NOMO-1 treated with dmso at 0.1 percent for 144 hours (cell line): ENCODE data around the gene NTF3.

Experiments used
- DNase-seq: peaks from one replicate; lab custom pipeline; 2025; ENCODE audit not compliant: unreplicated experiment; lab: John Stamatoyannopoulos, UW

NTF3 gene

DNA sequence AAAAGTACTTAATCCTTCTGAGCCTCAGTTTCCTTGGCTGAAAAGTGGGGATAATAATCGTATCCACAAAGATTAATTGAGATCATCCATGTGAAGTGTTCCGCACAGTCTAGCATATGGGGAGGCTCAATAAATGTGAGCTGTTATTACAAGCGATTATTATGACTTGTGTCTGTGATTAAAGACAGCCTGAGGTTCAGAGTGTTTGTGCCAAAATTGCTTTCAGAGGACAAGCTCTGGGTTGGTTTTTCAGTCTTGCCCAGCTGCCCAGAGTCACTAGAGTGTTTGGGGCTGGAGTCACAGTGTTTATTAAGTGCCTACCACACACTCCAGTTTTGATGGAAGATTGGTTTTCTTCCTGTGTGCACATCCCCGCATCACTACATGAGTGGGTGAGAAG is 53.5 kb downstream of the NTF3 start:
- no peak for DNase-seq

- no peak for DNase-seq
Observed at GRCh38 chr12:5487076-5487475, 55.2 kb downstream of the NTF3 start.

DNA sequence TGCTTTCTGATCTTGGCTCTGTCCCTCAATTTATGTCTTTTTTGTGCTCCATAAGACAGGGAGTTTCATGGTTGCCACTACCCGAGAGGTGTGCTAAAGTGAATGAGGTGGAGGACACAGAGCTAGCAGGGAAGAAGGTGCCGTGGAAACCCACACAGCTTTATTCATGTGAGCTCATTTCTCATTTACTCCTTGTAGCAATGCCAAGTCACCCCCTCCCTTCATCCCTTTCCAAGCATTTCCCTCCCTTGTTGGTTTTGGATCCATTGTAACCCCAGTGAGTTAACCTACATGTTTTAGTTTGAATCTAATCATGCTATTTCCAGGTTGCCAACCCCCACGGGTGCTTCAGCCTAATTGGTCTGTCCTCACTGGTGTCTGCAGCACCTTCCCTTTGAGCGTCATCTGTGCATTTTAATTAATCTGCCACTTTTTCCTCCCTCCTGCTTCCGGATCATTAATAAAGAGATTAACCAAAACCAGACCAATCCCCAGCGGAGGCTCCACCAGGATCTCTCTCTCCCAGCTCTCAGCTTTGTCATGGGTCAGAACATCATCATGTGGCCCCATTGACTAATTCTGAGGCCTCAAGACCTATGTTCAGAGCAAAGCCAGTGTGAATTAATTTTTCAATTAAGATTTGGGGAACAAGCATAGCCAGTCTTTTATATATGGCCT is 56.2 kb downstream of the NTF3 start:
- DNase-seq: no peak

DNA sequence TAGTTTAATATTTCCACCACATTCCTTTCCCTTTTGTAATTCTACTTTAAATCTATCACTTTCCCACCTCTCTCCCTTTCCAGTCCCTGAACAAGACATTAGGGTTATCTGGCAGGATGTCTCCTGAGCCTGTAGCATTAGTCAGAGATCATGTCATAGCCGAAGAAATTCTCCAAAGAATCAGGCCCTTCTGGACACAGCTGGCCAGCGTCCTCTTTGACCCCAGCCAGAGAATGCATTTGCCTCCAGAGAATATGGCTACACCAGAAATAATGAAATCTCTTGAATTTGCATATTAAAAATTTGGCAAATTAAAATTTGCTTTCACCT is 56.7 kb downstream of the NTF3 start:
- DNase-seq: no peak

DNA sequence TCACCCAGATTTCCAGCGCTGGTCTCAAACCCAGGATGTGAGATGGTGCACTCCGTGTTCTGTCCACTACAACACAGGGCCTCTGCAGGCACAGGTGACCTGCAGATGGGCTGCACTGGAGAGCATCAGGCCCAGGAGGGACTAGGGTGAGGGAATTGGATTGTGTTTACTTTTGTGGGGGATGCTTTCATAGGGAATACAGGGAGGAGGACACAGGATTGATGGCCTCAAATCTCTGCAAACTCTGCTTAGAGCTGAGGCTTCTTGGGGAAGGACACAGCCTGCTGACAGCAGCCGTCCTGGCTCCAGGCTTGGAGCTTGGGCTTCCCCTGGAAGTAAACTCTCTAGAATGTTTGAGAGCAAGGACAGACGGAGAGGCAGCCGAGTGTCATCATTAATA is 57.1 kb downstream of the NTF3 start:
- DNase-seq: no peak

GRCh38 chr12:5489760-5490406 is 58.0 kb downstream of the NTF3 start:
- DNase-seq: no peak

- no peak for DNase-seq
Observed at GRCh38 chr12:5492562-5492961, 60.7 kb downstream of the NTF3 start.

DNA sequence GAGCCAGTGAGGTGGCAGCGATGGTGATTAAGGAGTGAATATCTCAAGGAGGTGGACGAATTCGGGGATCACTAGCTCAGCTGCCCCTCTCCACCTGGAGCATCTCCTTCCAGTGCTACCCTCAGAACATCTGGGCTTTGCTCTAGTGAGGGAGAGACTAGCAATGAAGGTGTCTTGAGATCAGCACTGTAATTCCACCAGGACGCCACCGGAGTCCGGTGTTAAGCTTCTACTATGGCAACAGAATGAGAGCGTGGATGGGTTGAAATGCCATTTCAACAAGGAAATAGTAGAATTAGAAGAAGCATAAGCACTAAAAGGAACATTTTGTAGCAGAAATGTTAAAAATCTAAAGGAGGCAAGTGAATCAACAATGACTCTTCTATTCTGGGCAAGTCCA is 61.1 kb downstream of the NTF3 start:
- DNase-seq: no peak

GRCh38 chr12:5494343-5494742 is 62.4 kb downstream of the NTF3 start:
- DNase-seq: no peak

DNA sequence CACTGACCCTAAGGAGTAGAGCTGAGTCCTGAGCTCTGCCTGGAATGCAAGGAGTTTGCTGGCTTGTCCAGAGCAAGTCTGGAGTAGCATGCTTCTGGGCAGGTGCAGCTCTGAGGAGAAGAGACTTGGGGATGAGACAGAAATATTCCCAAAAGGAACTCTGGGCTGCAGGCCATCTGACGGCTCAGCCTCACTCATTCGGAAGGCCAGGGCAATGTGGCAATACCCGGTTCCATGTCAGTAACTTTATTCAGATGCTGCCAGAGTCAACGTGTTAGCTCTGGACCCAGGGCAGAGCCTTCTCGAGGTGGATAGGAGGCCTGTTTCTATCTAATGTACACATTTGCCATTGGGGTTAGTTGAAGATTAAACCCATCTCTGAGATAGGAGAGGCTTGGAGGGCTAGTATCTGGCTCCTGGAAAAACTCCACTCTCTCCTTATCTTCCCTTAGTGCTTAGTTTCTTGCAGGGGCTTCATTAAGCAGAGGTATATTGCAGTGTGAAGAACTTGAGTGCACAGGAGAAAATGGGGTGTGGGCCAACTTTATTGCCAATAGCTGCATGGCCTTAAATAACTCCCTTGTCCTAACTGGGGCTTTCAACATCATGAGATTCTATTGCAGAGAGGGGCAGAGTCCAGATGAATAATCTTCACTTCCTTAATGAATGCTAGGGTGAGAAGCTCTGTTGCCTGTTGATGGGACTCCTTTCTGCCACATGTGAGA is 65.6 kb downstream of the NTF3 start:
- DNase-seq: no peak

DNA sequence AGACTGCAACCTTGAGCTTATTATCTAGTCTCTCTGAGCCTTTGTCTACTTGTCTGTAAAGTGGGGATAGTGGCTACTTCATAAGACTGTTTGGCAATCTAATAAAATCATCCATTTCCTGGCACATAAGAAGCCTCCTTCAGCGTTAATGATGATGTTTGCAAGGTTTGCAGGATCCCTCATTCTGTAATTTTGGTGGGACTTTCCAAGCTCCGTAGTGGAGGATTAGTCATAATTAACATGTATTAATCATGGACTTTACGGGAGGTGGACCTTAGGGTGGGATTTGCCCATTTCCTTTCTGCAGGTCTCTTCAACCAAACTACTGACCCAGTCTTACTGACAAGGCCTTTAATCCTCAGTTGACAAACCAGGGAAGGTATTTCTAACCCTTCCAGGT is 66.2 kb downstream of the NTF3 start:
- DNase-seq: no peak

DNA sequence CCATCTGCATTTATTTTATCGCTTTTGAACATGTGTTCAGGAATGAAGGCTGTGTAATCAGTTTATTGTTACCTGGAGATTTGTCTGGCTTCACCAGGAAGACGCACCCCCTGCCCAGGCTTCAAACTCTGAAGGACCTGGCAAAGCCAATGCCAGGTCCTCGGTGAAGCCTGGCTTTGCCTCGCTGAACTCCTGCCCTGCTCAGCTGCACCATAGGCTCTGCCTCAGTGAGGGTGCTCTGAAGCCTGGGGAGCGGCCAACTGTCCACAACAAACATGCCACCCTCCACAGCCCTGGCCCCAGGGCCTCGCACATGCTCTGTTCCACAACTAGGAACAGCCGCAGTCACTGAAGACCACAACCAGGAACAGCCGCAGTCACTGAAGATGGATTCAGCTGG is 66.9 kb downstream of the NTF3 start:
- no peak for DNase-seq

DNA sequence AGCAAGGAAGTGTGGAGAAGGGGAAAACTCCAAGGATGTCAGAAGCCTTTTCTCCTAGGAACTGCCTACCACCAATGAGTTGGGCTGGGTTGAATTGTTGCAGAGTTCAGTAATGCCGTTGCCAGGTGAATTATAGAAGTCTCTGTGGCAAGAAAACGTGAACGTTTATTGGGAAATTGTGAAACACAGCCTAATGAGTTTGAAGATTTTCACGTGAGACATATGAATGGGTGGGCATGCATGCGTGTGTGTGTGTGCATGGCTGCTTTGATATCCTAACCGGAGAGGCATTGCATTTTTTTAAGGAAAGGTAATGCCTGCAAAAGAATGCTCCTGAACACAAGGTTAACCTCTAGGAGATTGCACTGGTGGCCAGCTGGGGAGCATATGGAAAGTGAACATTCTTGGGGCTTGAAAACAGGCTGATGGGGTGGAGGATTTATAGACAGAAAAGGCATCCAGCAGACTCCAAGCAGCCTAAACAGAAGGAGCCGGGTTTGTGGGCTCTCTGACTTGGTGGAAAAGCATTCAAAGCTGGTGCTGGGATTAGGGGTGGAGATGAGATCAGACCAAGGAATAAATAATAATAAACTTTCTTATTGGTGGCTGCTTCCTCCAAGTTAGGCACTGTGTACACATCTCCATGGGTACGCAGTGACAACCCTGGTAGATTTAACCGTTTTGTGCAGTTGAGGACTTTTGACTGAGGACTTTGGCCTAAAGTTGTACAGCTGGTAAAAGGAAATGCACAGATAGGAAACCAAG is 67.8 kb downstream of the NTF3 start:
- DNase-seq: no peak

GRCh38 chr12:5500331-5500659 is 68.4 kb downstream of the NTF3 start:
- no peak for DNase-seq

DNA sequence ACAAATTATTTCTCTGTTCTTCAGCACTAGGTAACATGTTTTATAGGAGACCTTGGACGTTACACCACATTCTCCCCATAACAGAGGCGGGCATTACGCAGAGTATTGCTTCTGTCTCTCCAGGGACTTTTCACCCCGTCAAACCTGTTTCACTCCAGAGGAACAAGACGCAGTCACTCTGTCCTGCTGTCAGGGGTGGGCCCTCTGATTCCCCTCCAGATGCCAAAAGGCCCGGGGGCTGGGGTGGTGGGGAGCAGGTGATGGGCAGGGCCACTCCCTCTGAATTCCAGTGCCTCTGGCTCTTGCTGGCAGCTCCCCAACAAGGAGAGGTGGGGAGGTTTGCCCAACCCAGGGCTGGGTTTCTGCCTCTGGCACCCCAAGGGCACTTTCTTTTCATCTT is 71.9 kb downstream of the NTF3 start:
- no peak for DNase-seq

- DNase-seq: no peak
Observed at GRCh38 chr12:5505116-5505515, 73.2 kb downstream of the NTF3 start.

GRCh38 chr12:5505751-5506150 is 73.8 kb downstream of the NTF3 start:
- no peak for DNase-seq

DNA sequence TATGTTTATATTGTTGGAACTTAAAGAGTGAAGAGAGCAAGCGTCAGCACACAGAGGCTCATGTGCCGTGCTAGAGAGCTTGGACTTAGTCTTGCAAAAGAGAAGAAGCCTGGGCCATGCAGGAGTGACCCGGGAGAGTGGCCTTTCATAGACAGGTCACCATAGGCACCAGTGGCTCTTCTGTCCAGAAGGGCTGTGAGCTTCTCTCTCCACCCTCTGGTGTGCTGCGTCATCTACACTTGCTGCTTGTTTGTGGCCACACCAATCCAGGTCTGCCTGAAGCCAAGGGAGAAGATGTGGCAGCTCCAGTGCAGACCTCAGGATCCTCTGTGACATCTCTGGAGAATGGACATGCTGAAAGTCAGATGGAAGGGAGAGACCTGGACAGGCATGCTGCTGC is 74.4 kb downstream of the NTF3 start:
- DNase-seq: no peak

GRCh38 chr12:5506821-5507231 is 74.9 kb downstream of the NTF3 start:
- no peak for DNase-seq

DNA sequence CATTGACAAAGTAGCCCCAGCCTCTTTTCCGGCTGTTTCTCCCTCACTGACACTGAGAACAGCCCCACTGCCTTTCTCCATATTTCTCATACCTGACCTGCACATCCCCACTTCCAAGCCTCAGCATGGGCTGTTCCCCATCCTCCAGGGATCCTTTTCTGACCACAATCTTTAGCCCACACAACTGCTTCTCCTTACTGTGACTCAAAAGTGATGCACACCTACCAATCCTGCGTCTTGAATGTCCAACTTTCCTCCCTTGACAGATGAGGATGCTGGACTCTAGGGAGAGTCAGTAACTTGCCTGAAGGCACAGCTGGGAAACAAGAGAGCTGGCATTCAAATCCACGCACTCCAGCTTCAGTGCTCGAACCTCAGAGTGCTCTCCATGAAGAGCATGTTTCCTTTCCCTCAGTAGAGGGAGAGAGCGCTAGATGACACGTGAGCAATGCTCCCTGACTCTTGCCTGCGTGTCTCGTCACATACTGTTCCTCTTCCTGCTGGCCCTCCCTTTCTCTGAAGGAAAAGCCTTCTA is 75.6 kb downstream of the NTF3 start:
- DNase-seq: no peak

DNA sequence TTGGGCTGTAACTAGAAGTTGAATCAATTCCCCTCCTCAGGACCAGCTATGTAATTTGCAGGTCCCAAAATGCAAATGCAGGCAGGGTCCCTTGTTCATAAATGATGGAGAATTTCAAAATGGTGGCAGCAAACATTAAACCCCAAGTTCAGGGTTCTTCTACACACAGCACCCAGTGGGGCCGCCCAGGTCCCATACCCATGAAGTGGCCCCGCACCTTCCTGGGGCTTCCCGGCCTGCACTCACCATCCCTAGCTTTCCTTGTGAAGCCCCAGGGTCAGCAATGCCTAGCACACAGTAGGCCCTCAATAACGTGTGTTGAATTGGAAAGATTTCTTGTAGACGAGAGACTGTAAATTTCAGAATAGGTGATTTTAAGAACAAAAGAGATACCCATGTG is 76.0 kb downstream of the NTF3 start:
- DNase-seq: no peak

GRCh38 chr12:5509102-5509501 is 77.2 kb downstream of the NTF3 start:
- no peak for DNase-seq
